Erythroblast (primary cell): ENCODE measurements around the gene ZNF217.
"Not testable (repeated sequence)": the region's sequence is repeated elsewhere in the genome, so short reads cannot be mapped to it uniquely, and the experiment has no call there.

Experiments
- GATA1 ChIP-seq: IDR thresholded peaks from 2 replicates; pipeline ENCODE4 v1.6.1; 2011; ENCODE audit warnings: low read depth, mild to moderate bottlenecking, control low read depth, low read length, moderate library complexity
- POLR2A ChIP-seq: IDR thresholded peaks from 2 replicates; pipeline ENCODE4 v1.6.1; 2011; ENCODE audit warnings: mild to moderate bottlenecking, low read length

DNA sequence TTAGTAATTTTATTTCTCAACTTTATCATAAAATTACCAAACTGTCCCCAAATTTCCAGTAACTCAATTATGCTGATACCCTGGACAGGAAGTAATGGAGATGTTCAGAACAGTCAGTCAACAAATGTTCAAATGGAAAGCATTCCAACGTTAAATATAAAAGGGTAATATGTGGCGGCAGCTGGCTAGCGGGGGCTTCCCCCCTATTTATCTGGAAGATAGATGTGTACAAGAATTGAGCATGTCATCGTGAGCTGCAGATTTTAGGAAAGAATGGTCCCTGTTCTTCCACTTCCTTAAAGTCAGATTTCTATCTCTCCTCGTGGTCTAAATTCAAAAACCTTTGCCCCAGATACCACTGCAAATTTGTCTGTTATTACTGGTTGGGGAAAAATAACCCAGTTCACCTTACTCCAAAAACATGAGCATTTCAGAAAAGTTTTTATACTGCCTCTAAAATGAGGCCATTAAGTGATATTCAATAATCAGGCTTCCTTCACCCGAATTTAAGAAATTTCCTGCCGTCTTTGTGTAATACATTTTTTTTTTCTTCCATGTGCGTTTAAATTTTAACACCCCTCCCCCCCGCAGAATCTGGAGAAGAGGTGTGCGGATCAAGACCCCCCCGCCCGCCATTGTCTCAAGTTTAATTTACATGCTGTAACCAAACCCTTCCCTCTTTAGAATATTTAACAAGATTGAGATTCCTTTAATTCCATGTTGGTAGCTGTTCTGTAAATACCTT lies 4.1 kb downstream of the ZNF217 start:
- not testable (repeated sequence) for TF ChIP-seq POLR2A, GATA1
